DND-41 (cell line): ENCODE results near the gene MKX.

Source experiments
- EZH2 ChIP-seq: IDR thresholded peaks from 3 replicates; pipeline ENCODE4 v1.6.1; 2012; ENCODE audit warnings: borderline replicate concordance, low read depth, mild to moderate bottlenecking, moderate library complexity, low read length, inconsistent platforms; ENCODE audit not compliant: severe bottlenecking
- TF ChIP-seq, protein P1 (sequence below): IDR thresholded peaks from 2 replicates; pipeline ENCODE4 v1.5.1; 2012; ENCODE audit warnings: borderline replicate concordance, low read length, moderate library complexity, mild to moderate bottlenecking; ENCODE audit not compliant: poor library complexity, severe bottlenecking; ENCODE audit errors: extremely low read depth

DNA sequence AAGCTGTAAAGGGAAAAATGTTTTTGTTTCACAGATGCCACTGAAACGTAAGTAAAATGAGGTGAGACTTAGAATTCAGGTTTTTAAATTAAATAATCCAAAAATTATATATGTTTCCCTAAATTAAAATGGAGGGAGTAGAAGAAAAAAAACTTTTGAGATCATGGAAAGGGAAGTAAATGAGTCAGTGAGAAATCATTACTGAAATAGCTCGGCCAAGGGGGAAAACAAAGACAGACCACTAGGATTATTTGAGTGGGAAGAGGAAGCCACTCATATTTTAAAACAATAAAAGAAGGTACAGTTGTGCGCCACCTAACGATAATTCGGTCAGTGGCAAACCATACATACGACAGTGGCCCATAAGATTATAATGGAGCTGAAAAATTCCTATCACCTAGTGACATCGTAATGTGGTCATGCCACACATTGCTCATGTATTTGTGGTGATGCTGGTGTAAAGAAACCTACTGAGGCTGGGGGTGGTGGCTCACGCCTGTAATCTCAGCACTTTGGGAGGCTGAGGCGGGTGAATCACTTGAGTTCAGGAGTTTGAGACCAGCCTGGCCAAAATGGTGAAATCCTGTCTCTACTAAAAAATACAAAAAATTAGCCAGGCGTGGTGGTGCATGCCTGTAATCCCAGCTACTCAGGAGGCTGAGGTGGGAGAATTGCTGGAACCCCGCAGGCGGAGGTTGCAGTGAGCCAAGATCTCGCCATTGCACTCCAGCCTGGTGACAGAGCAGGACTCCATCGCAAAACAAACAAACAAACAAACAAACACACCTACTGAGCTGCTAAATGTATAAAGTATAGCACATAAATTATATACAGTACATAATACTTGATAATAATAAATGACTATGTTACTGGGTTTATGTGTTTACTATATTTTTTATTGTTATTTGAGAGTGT lies 64.7 kb downstream of the MKX start:
- TF ChIP-seq, protein P1, sequence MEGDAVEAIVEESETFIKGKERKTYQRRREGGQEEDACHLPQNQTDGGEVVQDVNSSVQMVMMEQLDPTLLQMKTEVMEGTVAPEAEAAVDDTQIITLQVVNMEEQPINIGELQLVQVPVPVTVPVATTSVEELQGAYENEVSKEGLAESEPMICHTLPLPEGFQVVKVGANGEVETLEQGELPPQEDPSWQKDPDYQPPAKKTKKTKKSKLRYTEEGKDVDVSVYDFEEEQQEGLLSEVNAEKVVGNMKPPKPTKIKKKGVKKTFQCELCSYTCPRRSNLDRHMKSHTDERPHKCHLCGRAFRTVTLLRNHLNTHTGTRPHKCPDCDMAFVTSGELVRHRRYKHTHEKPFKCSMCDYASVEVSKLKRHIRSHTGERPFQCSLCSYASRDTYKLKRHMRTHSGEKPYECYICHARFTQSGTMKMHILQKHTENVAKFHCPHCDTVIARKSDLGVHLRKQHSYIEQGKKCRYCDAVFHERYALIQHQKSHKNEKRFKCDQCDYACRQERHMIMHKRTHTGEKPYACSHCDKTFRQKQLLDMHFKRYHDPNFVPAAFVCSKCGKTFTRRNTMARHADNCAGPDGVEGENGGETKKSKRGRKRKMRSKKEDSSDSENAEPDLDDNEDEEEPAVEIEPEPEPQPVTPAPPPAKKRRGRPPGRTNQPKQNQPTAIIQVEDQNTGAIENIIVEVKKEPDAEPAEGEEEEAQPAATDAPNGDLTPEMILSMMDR, result no peak
- no peak for TF ChIP-seq EZH2
